Measurements from ENCODE around the gene MXI1.
A peak's percentile ranks its signal among the peaks of the same experiment; 100 is the strongest.
"Not testable (repeated sequence)": the region's sequence is repeated elsewhere in the genome, so short reads cannot be mapped to it uniquely, and the experiment has no call there.

Gene MXI1

DNA sequence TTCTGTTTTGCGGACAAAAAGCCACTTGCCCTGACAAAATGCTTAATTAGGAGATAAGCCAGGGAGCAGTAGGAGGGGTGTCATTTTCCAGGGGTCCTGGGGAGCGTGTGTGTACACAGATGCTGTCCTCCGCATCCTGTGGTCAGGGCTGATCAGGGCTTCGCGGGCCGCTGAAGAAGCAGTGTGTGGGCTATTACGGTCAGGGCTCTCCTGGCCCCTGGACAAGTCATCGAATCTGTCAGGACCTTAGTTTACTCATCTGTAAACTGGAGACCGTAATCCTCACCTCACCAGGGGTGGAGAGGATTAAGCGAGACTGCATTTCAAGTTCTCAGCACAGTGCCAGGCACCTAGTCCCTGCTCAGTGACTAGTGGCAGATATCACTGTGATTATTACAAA lies 26.0 kb upstream of the MXI1 start:
- no peak for DNase-seq (ENCODE audit: low read depth)
- TF ChIP-seq CTCF (IDR thresholded peaks at IDR 0.05; ENCODE audit: low read length, missing control alignments) = no peak
- H3K4me3 ChIP-seq (replicated peaks; ENCODE audit: low read depth, low read length) = no peak overlapping the region

- DNase-seq (ENCODE audit: low read depth) = no peak
- H3K4me3 ChIP-seq (replicated peaks; ENCODE audit: low read depth, low read length) = no peak overlapping the region
- TF ChIP-seq CTCF (IDR thresholded peaks at IDR 0.05; ENCODE audit: low read length, missing control alignments) = no peak
These were observed 25.5 kb upstream of the MXI1 start for GRCh38 chr10:110181911-110182310.

- no peak for TF ChIP-seq CTCF (IDR thresholded peaks at IDR 0.05; ENCODE audit: low read length, missing control alignments)
- no peak overlapping the region for H3K4me3 ChIP-seq (replicated peaks; ENCODE audit: low read depth, low read length)
- DNase-seq (ENCODE audit: low read depth) = no peak
These were observed 23.0 kb upstream of the MXI1 start for GRCh38 chr10:110184398-110184797.

- H3K4me3 ChIP-seq (replicated peaks; ENCODE audit: low read depth, low read length); DNase-seq (ENCODE audit: low read depth): not testable (repeated sequence)
These were observed 21.7 kb upstream of the MXI1 start for GRCh38 chr10:110185646-110186182.

DNA sequence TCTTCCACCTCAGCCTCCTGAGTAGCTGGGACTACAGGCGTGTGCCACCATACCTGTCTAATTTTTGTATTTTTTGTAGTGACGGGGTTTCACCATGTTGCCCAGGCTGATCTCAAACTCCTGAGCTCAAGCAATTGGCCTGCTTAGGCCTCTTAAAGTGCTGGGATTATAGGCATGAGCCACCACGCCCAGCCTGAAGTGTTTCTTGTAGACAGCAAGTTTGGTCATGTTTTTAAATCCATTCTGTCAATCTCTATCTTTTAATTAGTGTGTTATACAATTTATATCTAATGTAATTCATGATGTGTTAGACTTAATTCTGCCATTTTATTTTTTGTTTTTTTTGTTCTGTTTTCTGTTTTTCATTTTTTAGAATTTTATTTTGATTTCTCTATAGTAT lies 17.2 kb upstream of the MXI1 start:
- TF ChIP-seq CTCF (IDR thresholded peaks at IDR 0.05; ENCODE audit: low read length, missing control alignments) = no peak
- no peak overlapping the region for H3K4me3 ChIP-seq (replicated peaks; ENCODE audit: low read depth, low read length)
- no peak for DNase-seq (ENCODE audit: low read depth)

DNA sequence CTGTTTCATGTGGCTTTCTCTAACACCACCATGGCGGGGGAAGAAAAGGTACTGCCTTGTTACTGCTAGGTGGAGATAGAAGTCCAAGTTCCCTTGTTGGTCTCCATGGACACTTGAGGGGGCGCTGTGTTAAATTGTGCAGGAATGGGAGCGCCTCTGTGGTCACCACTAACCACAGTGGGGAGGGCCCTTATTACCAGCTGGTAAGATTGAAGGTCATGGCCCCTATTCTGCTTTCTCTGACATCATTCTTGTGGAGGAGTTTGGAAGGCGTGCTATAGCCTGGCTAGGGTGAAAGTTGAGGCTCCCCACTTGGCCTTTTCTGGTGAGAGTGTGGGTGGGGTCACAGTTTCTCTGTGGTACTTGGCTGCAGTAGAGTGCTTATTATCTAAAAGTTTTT lies 14.9 kb upstream of the MXI1 start:
- TF ChIP-seq CTCF (IDR thresholded peaks at IDR 0.05; ENCODE audit: low read length, missing control alignments) = no peak

GRCh38 chr10:110200503-110200902 lies 6.9 kb upstream of the MXI1 start:
- DNase-seq (ENCODE audit: low read depth) = peak; percentile 15
- no peak for TF ChIP-seq CTCF (IDR thresholded peaks at IDR 0.05; ENCODE audit: low read length, missing control alignments)
- H3K4me3 ChIP-seq (replicated peaks; ENCODE audit: low read depth, low read length) = no peak overlapping the region

More for the DNA sequence above, 14.9 kb upstream of the MXI1 start:
- H3K4me3 ChIP-seq (replicated peaks; ENCODE audit: low read depth, low read length) = no peak overlapping the region
- DNase-seq (ENCODE audit: low read depth) = no peak

- DNase-seq (ENCODE audit: low read depth); H3K4me3 ChIP-seq (replicated peaks; ENCODE audit: low read depth, low read length): not testable (repeated sequence)
These were observed 6.4 kb upstream of the MXI1 start for GRCh38 chr10:110201046-110201445.
